Tracheal epithelial cell (primary cell): ENCODE data around the gene MEDAG. TPM values are rescaled to one million over a fixed set of nuclear protein-coding genes. Genes with fewer than 3 reads are reported as not detected.

Source experiments
- total RNA-seq: library from RNA; depleted of rRNA; stranded (reverse); fragments of >200 nt; gene quantifications from 2 replicates; pipeline ENCODE4 v1.2.1, GENCODE V29; 2014

The MEDAG gene
- not detected in 2 replicates for total RNA-seq

DNA sequence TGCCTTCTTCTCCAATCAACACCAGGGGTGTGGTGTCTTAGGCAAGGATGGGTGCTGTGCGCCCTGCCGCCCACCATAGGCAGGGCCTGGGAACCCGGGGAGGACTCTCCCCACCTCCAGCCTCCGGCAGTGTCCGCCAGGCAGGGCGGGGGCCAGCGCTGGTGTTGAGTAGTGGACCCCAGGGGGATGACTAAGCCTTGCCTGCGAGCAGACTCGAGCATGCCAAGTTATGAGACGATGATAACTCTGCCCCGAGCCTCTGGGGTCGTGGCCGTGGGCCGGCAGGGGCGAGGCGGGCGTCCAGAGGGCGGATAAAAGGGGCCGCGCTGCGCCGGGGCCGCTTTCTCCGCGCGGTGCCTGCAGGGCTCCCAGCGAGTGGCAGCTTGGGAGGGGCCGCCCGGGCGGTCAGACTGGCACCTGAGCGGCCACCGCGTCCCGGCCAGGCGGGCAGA, at the start of gene MEDAG:
Gene MEDAG, plus strand, starts transcription at position 340 of the 452 bp plus-strand sequence. CDS start 245 bp downstream, outside the sequence.

DNA sequence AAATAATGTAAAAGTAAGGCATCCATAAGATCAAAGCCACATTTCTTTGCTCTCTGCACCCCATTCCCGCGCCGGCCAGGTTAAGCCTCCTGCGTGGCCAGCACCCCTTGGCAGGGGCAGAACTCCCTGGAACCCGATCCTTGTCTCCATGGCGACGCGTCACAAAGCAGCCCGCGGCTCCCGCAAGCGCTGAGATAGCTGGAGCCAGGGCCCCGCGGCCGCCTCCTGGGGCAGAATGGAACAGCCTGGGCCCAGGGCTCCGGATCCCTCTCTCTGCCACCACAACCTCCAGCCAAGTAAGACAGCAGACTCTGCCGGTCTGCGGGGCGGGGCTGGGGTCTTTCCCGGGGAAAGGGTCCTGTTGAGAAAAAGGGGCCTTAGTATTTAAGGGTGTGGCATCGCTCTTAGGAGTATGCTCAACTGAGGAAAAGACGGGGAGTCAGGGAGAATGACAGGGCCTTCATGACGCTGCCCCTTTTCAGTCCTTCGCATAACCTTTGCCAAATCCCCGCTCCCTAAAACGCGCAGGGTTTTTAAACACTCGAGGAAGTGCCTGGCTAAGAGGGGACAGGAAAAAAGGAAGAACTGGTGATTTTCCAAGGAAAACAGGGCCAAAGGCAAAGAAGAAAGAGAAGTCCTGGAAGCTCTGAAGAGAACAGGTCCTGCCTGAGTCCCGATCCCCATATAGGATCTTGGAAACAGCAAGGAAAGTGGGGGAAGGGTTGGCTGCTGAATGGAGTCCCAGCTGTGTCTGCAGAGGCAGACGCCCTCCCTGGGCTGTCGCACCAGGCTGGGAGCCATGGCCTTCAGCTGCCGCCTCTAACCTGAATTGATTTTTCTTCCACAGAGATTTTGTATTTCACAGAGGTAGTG, 26.6 kb downstream of the MEDAG start, which contains the start of gene TEX26:
Gene TEX26, plus strand, starts transcription at position 176 of the 873 bp plus-strand sequence. Its CDS starts 60 bp downstream, at position 236.

Other genes with a start within 250 kb of the MEDAG start
- 1.2 TPM in 1 of 2 replicates, not detected in the other for gene ALOX5AP, start 170.7 kb upstream of the MEDAG start, total RNA-seq
- gene TEX26, start 26.4 kb downstream of the MEDAG start, total RNA-seq = not detected in 2 replicates